Osteoblast (primary cell): ENCODE data around the gene CLTCL1. TPM values are rescaled to one million over a fixed set of nuclear protein-coding genes. Genes with fewer than 3 reads are reported as not detected.
"Not testable (repeated sequence)": the region's sequence is repeated elsewhere in the genome, so short reads cannot be mapped to it uniquely, and the experiment has no call there.

Experiments used
- DNase-seq: peaks from one replicate; pipeline ENCODE4 v3.0.0; 2011; ENCODE audit warnings: low spot score, mixed read lengths; ENCODE audit not compliant: insufficient read length; ENCODE audit errors: missing footprints
- H2AFZ ChIP-seq: 2 replicates; pipeline ENCODE4 v1.6.0; 2011; ENCODE audit warnings: mild to moderate bottlenecking, low read length
- H3K27ac ChIP-seq: 2 replicates; pipeline ENCODE4 v1.5.1; 2011; ENCODE audit warnings: mild to moderate bottlenecking, low read depth, low read length, moderate library complexity
- H3K27me3 ChIP-seq: 2 replicates; pipeline ENCODE4 v1.6.0; 2012; ENCODE audit warnings: mild to moderate bottlenecking, control low read depth, inconsistent platforms, low read length, moderate library complexity; ENCODE audit not compliant: insufficient read depth
- H3K36me3 ChIP-seq: 2 replicates; pipeline ENCODE4 v1.5.1; 2011; ENCODE audit warnings: mild to moderate bottlenecking, low read length, control low read depth, moderate library complexity; ENCODE audit not compliant: insufficient read depth
- H3K4me1 ChIP-seq: 2 replicates; pipeline ENCODE4 v1.5.1; 2011; ENCODE audit warnings: mild to moderate bottlenecking, low read length, control low read depth, moderate library complexity; ENCODE audit not compliant: insufficient read depth
- H3K4me2 ChIP-seq: 2 replicates; pipeline ENCODE4 v1.6.0; 2011; ENCODE audit warnings: mild to moderate bottlenecking, low read length; ENCODE audit not compliant: insufficient read depth
- H3K4me3 ChIP-seq: fragments of 200-600 bp; sonication (generic); 3 replicates; pipeline ENCODE4 v1.5.1; 2012; ENCODE audit warnings: mild to moderate bottlenecking, low read length, inconsistent platforms; ENCODE audit not compliant: insufficient read depth
- H3K79me2 ChIP-seq: 2 replicates; pipeline ENCODE4 v1.6.0; 2012; ENCODE audit warnings: mild to moderate bottlenecking, low read length, control low read depth, inconsistent platforms; ENCODE audit not compliant: insufficient read depth
- H3K9me3 ChIP-seq: 2 replicates; pipeline ENCODE4 v1.5.1; 2011; ENCODE audit warnings: low read depth, low read length, control low read depth
- H4K20me1 ChIP-seq: 2 replicates; pipeline ENCODE4 v1.6.0; 2012; ENCODE audit warnings: mild to moderate bottlenecking, low read length, control low read depth; ENCODE audit not compliant: insufficient read depth
- CTCF ChIP-seq: IDR thresholded peaks from 2 replicates; pipeline ENCODE4 v1.5.1; 2011; ENCODE audit warnings: mild to moderate bottlenecking, low read depth, low read length, moderate library complexity; ENCODE audit errors: extremely low read depth
- total RNA-seq: library from RNA; depleted of rRNA; stranded (reverse); fragments of >200 nt; gene quantifications from 2 replicates; pipeline ENCODE4 v1.2.3, GENCODE V29; 2012

The CLTCL1 gene
- total RNA-seq, 1 donor, result 29.7 TPM

GRCh38 chr22:19289475-19290161, 1.9 kb downstream of the CLTCL1 start:
- H3K27ac ChIP-seq, result peak overlapping the region; percentile 66
- peak overlapping the region; percentile 77 for H3K4me3 ChIP-seq
- no peak overlapping the region for H2AFZ ChIP-seq
- H3K27me3 ChIP-seq, result no peaks in the 10 kb centered on the region
- H3K36me3 ChIP-seq, result no peaks in the 10 kb centered on the region
- H4K20me1 ChIP-seq, result peaks cover 6% of the 10 kb centered on the region
- DNase-seq, result peak; percentile 89
- peak overlapping the region; percentile 77 for H3K4me2 ChIP-seq
- peaks cover 73% of the 10 kb centered on the region for H3K4me1 ChIP-seq
- no peaks in the 10 kb centered on the region for H3K9me3 ChIP-seq
- no peak for TF ChIP-seq CTCF
- peaks cover 12% of the 10 kb centered on the region for H3K79me2 ChIP-seq

GRCh38 chr22:19287889-19288288, 3.6 kb downstream of the CLTCL1 start:
- H2AFZ ChIP-seq, result no peak overlapping the region
- peaks cover 72% of the 10 kb centered on the region for H3K4me1 ChIP-seq
- no peaks in the 10 kb centered on the region for H3K9me3 ChIP-seq
- DNase-seq, result peak; percentile 85
- H3K36me3 ChIP-seq, result no peaks in the 10 kb centered on the region
- no peaks in the 10 kb centered on the region for H3K27me3 ChIP-seq
- TF ChIP-seq CTCF, result no peak
- H4K20me1 ChIP-seq, result peaks cover 6% of the 10 kb centered on the region
- no peak overlapping the region for H3K4me3 ChIP-seq
- H3K27ac ChIP-seq, result peak overlapping the region; percentile 57
- H3K79me2 ChIP-seq, result peaks cover 12% of the 10 kb centered on the region
- peak overlapping the region; percentile 50 for H3K4me2 ChIP-seq

- TF ChIP-seq CTCF, result no peak
- Histone ChIP-seq H3K27me3 (no peaks in the 10 kb centered on the region), H3K4me3 (no peak overlapping the region), H4K20me1 (peaks cover 6% of the 10 kb centered on the region), H3K36me3 (no peaks in the 10 kb centered on the region), H3K27ac (peak overlapping the region; percentile 57), H3K9me3 (no peaks in the 10 kb centered on the region), H3K4me1 (peaks cover 65% of the 10 kb centered on the region), H2AFZ (no peak overlapping the region), H3K4me2 (peak overlapping the region; percentile 50), H3K79me2 (peaks cover 12% of the 10 kb centered on the region)
- no peak for DNase-seq
Observed at GRCh38 chr22:19287076-19287707, 4.3 kb downstream of the CLTCL1 start.

- H2AFZ ChIP-seq, result no peak overlapping the region
- H3K36me3 ChIP-seq, result no peaks in the 10 kb centered on the region
- no peak for TF ChIP-seq CTCF
- peak overlapping the region; percentile 32 for H3K4me2 ChIP-seq
- H3K4me3 ChIP-seq, result peak overlapping the region; percentile 4
- peak; percentile 89 for DNase-seq
- no peaks in the 10 kb centered on the region for H3K9me3 ChIP-seq
- peaks cover 6% of the 10 kb centered on the region for H4K20me1 ChIP-seq
- H3K27me3 ChIP-seq, result no peaks in the 10 kb centered on the region
- H3K79me2 ChIP-seq, result peaks cover 16% of the 10 kb centered on the region
- H3K4me1 ChIP-seq, result peaks cover 60% of the 10 kb centered on the region
- H3K27ac ChIP-seq, result peak overlapping the region; percentile 49
Observed at GRCh38 chr22:19285831-19286230, 5.7 kb downstream of the CLTCL1 start.

- not testable (repeated sequence) for DNase-seq, H2AFZ ChIP-seq, H3K36me3 ChIP-seq, H3K27me3 ChIP-seq, H3K27ac ChIP-seq, H3K4me2 ChIP-seq, H3K9me3 ChIP-seq, H3K4me3 ChIP-seq, H4K20me1 ChIP-seq
- peaks cover 12% of the 10 kb centered on the region for H3K79me2 ChIP-seq
- H3K4me1 ChIP-seq, result peaks cover 10% of the 10 kb centered on the region
Observed at GRCh38 chr22:19279143-19279542, 12.4 kb downstream of the CLTCL1 start.
